ENCODE measurements around the gene CATSPER1.

The CATSPER1 gene

DNA sequence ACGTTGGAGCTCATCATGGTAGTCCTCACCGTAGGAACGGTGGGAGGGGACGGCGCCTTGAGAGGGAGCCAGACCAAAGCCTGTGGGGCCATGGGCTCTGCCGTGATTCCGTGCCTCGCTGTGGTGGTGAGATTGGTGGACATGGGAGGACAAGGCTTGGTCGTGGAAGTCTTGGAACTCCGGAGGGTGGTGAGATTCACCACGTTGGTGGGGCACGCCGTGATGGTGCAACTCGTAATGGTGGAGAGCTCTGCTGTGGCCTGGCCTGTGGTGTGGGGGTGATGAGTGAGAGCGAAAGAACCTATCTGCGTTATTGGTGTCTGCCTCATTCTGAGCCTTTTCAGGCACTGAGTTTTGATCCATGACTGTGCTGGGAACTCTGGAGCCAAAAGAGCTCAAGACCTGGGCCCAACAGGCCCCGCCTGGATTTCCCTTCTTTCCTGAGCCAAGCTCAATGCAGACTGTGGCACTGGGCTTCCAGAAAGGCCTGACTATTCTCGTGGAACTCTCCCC is at the start of gene CATSPER1:
CATSPER1 (minus strand) TSS at position 463 of the 513 bp plus-strand sequence; CDS start at position 363, 100 bp downstream.
- no peak for DNase-seq (ENCODE audit: low spot score)

GRCh38 chr11:66075273-66075672 is 49.0 kb upstream of the CATSPER1 start:
- no peak for DNase-seq (ENCODE audit: low spot score)

DNA sequence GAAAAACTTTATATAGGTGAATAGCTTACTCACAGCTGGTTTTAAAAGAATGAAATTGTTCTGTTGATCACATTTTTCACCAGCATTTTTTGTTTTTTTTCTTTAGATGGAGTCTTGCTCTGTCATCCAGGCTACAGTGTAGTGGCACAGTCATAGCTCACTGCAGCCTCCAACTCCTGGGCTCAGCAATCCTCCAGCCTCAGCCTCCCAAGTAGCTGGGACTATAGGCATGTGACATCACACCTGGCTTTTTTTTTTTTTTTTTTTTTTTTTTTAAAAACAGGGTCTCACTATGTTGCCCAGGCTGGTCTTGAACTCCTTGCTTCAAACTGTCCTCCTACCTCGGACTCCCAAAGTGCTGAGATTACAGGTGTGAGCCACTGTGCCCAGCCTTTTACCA is 47.4 kb upstream of the CATSPER1 start:
- DNase-seq (ENCODE audit: low spot score): no peak

DNA sequence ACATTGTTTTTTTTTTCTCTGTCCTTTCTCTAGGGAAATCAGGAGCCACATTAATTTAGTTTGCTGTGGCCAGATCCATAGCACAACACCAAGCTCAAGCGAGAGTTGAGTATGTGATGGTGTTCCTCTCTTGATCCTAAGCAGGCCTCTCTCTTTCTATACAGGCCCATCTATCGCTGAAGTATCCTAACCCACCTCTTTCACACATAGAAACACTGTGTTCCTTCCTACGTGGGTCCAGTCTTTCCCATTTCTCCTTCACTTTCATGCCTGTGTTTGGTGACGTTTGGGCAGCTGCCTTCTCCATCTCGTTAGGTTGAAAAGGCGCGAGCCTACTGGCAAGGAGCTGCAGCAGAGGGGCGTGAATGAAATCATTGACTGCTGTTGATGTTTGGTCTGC is 46.2 kb upstream of the CATSPER1 start:
- no peak for DNase-seq (ENCODE audit: low spot score)

DNA sequence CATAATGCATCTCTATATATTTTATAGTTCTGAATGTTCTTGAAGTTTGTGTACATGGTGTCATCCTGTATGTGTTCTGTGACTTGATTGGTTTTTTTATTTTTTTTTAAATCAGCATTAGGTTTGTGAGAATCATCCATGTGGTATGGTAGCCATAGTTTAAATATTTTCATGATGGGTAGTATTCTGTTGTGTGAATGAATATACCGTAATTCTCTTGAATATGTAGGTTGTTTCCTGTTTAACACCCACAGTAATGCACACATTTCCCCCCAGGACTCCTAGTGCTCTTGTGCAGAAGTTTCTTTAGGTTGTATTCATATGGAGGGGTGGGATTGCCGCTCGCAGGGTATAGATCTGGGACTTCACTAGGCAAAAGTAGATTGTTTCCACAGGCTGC is 45.8 kb upstream of the CATSPER1 start:
- no peak for DNase-seq (ENCODE audit: low spot score)

- DNase-seq (ENCODE audit: low spot score): no peak
Observed at GRCh38 chr11:66071381-66071801, 45.1 kb upstream of the CATSPER1 start.

GRCh38 chr11:66070604-66071380 is 44.5 kb upstream of the CATSPER1 start:
- DNase-seq (ENCODE audit: low spot score): peak; percentile 45

DNA sequence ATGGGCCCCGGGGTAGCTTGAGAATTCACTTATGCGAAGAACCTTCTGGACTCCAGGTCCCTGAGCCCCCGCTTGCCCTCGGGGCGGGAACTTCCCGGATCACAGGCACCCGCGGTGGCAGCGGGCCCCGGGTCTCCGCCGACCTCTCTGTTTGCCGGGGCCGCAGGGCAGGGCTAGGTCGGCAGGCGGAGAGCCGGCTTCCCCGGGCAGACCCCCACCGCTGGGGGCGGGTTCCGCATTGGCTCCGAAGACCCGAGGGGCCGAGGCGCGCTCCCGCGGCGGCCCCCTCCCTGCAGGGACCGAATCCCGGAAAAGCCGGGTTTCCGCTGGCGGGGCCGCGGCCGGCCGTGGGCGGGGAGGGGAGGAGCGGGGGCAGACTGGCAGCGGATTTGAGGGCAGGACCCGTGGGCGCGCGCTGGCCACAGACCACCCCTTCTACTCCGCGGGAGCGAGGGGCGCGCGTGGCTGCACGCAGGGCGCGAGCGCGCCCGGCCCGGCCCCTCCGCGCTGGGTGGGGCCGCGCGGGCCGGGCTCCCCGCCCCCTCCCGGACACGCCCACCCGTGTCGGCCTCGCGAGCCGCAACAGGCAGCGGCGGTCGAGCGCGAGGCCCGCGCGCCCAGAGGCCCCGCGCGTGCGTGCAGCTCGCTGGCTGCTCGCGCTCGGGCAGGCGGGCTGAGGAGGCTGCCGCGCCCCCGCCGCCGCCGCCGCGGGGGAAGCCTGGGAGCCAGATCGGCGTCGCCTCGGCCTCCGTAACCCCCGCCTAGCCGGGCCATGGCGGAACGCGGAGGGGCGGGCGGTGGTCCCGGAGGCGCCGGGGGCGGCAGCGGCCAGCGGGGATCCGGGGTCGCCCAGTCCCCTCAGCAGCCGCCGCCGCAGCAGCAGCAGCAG is 43.7 kb upstream of the CATSPER1 start, which contains the start of gene PACS1:
PACS1 (plus strand) TSS at position 558 of the 889 bp plus-strand sequence; CDS start at position 773, 215 bp downstream.
- DNase-seq (ENCODE audit: low spot score): peak; percentile 80

GRCh38 chr11:66068923-66069714 is 42.8 kb upstream of the CATSPER1 start:
- peak; percentile 66 for DNase-seq (ENCODE audit: low spot score)

GRCh38 chr11:66068154-66068821 is 42.0 kb upstream of the CATSPER1 start:
- DNase-seq (ENCODE audit: low spot score): peak; percentile 73

- DNase-seq (ENCODE audit: low spot score): no peak
Observed at GRCh38 chr11:66067640-66068039, 41.4 kb upstream of the CATSPER1 start.

GRCh38 chr11:66066751-66067150 is 40.5 kb upstream of the CATSPER1 start:
- DNase-seq (ENCODE audit: low spot score): no peak

DNA sequence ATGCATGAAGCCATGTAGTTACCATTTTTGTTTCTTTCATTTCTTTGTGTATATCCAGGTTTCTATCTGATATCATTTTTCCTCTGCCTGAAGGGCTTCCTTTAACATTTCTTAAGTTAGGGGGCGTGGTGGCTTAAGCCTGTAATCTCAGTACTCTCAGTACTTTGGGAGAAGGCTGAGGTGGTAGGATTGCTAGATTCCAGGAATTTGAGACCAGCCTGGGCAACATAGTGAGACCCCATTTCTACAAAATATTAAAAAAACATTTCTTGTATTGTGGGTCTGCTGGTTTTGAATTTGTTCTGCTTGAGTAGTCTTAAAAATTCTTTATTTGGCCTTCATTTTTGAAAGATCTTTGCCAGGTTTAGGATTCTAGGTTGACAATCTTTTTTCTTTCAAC is 38.3 kb upstream of the CATSPER1 start:
- no peak for DNase-seq (ENCODE audit: low spot score)

- DNase-seq (ENCODE audit: low spot score): no peak
Observed at GRCh38 chr11:66063900-66064299, 37.6 kb upstream of the CATSPER1 start.

DNA sequence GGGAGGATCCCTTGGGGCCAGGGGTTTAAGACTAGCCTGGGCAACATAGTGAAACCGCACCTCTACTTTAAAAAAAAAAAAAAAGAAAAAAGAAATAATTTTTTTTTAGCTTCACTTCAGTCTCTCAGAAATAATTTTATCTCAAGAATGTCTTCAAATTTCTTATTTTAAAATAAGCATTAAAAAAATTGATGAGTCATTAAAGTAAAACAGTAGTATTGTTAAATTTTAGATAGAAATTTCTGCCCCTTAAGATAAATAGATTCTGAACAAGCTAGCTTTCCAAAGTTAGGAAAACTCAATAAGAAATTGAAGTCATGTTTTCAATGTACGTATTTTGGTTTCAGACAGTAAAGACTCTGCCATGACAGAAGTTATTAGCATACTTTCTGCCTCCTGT is 36.1 kb upstream of the CATSPER1 start:
- no peak for DNase-seq (ENCODE audit: low spot score)

- DNase-seq (ENCODE audit: low spot score): no peak
Observed at GRCh38 chr11:66061268-66061667, 35.0 kb upstream of the CATSPER1 start.

- DNase-seq (ENCODE audit: low spot score): no peak
Observed at GRCh38 chr11:66059966-66060680, 33.8 kb upstream of the CATSPER1 start.

- DNase-seq (ENCODE audit: low spot score): no peak
Observed at GRCh38 chr11:66056501-66056900, 30.2 kb upstream of the CATSPER1 start.

DNA sequence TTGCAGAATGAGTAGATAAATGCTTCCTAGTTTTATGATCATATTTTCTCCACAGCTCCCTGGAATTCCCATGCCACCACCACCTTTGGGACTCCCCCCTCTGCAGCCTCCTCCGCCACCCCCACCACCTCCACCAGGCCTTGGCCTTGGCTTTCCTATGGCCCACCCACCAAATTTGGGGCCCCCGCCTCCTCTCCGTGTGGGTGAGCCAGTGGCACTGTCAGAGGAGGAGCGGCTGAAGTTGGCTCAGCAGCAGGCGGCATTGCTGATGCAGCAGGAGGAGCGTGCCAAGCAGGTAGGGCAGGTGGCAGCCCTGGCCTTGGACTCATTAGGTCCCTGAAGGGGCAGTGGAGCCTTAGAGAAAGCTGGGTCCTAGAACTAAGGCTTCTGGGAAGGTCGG is 28.7 kb upstream of the CATSPER1 start:
- no peak for DNase-seq (ENCODE audit: low spot score)

- DNase-seq (ENCODE audit: low spot score): no peak
Observed at GRCh38 chr11:66052664-66052982, 26.3 kb upstream of the CATSPER1 start.

Measured in Ammon's horn (tissue), 1 donor.